ENCODE results near the gene TGFBR3. TPM values are rescaled to one million over a fixed set of nuclear protein-coding genes. Genes with fewer than 3 reads are reported as not detected.

The TGFBR3 gene
- total RNA-seq, 1 experiment from 2014 or later: 14.5 TPM

DNA sequence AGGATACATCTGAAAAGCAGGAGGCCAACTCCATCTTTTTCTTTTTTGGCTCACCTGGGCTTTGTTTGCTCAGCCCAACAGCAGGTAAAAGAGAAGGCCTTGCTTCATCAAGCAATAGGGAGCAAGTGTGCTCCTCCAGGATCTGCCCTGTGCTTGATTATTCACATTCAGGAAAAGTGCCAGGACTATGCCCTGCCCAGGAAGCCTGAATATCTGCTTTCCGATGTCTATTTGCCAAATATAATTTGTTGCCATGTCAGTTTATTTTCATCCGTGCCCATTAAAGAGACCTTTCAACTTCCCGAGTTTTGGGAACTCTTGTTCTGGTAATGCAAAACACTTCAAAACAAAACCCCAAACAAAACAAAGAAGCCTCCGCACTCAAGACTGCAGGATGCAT is 200.0 kb downstream of the TGFBR3 start:
- Histone ChIP-seq H3K4me3 (ENCODE audit: low read depth in 2 of 2, low read length in 2 of 2) (no peak overlapping the region), H3K4me1 (ENCODE audit: control insufficient read depth, insufficient read depth, low read length) (no peaks in the 10 kb centered on the region), H3K27ac (ENCODE audit: low read length) (no peak overlapping the region), H3K27me3 (ENCODE audit: control insufficient read depth, insufficient read depth, low read length) (no peaks in the 10 kb centered on the region), H3K36me3 (ENCODE audit: control insufficient read depth, insufficient read depth, low read length) (no peaks in the 10 kb centered on the region), H3K9me3 (ENCODE audit: control insufficient read depth, insufficient read depth, low read depth, low read length) (no peaks in the 10 kb centered on the region)
- CTCF ChIA-PET: no interaction called here
- in situ Hi-C loops (cut with HindIII; ENCODE audit: low pct_unique_long_range_greater_than_20kb, low sequenced_read_pairs): no loop called here
- BruUV-seq (replicated peaks): no TSS peak
- DNase-seq (ENCODE audit: low read depth, low spot score): no peak
- TF ChIP-seq REST (IDR thresholded peaks at IDR 0.05; ENCODE audit: insufficient read depth in 1 of 2, low read depth in 2 of 2, low read length in 1 of 2) (no peak), TCF7L2 (IDR thresholded peaks at IDR 0.05; ENCODE audit: low read depth, low read length) (no peak), SIN3A (IDR thresholded peaks at IDR 0.05; ENCODE audit: borderline replicate concordance, insufficient read depth, low read depth, low read length) (no peak), POLR2AphosphoS5 (IDR thresholded peaks at IDR 0.05; ENCODE audit: low read depth, low read length) (no peak)
- TF ChIP-seq, protein P1, sequence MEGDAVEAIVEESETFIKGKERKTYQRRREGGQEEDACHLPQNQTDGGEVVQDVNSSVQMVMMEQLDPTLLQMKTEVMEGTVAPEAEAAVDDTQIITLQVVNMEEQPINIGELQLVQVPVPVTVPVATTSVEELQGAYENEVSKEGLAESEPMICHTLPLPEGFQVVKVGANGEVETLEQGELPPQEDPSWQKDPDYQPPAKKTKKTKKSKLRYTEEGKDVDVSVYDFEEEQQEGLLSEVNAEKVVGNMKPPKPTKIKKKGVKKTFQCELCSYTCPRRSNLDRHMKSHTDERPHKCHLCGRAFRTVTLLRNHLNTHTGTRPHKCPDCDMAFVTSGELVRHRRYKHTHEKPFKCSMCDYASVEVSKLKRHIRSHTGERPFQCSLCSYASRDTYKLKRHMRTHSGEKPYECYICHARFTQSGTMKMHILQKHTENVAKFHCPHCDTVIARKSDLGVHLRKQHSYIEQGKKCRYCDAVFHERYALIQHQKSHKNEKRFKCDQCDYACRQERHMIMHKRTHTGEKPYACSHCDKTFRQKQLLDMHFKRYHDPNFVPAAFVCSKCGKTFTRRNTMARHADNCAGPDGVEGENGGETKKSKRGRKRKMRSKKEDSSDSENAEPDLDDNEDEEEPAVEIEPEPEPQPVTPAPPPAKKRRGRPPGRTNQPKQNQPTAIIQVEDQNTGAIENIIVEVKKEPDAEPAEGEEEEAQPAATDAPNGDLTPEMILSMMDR (IDR thresholded peaks at IDR 0.05): no peak
- intact Hi-C loops (cut with micrococcal nuclease; ENCODE audit: unreplicated experiment): no loop called here
- no peak for ATAC-seq
- POLR2A ChIA-PET: no interaction called here

DNA sequence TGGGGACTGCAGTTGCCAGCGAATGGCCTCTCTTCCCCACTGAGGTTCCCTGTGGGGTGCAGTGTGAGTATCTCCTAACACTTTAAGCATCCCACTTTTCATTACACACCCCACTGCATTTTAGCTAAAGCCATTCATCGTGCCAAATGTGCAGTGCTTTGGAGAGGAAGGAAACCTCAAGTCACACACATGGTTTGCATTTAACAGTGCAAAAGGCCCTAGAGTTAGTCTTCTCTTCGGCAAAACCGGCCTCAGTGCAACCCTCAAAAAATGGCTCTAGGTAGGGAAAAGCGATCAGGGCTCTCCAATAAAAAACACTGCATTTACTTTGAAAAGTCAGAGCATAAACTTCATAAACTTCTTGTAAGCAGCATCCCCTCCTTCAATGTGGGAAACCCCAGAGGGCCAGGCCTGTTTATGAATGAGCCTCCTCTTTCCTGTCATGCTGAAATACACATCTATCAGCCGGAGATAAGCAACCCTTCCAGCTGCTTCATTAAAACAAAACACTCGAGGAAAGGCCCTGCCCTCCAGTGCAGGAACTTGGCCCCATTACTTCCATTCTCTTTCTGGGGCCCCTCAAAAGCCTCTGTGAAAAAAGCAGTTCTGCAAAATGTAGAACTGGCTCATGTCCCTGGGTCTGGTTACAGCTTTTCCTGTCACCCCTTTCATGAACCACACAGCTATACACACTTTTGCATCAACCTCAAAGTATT is 201.3 kb downstream of the TGFBR3 start:
- Histone ChIP-seq H3K27ac (ENCODE audit: low read length) (no peak overlapping the region), H3K9me3 (ENCODE audit: control insufficient read depth, insufficient read depth, low read depth, low read length) (no peaks in the 10 kb centered on the region), H3K36me3 (ENCODE audit: control insufficient read depth, insufficient read depth, low read length) (no peaks in the 10 kb centered on the region), H3K27me3 (ENCODE audit: control insufficient read depth, insufficient read depth, low read length) (no peaks in the 10 kb centered on the region), H3K4me3 (ENCODE audit: low read depth in 2 of 2, low read length in 2 of 2) (no peak overlapping the region), H3K4me1 (ENCODE audit: control insufficient read depth, insufficient read depth, low read length) (no peaks in the 10 kb centered on the region)
- no peak for TF ChIP-seq SIN3A (IDR thresholded peaks at IDR 0.05; ENCODE audit: borderline replicate concordance, insufficient read depth, low read depth, low read length)
- TF ChIP-seq REST (IDR thresholded peaks at IDR 0.05; ENCODE audit: insufficient read depth in 1 of 2, low read depth in 2 of 2, low read length in 1 of 2): no peak
- TF ChIP-seq TCF7L2 (IDR thresholded peaks at IDR 0.05; ENCODE audit: low read depth, low read length): no peak
- no peak for TF ChIP-seq POLR2AphosphoS5 (IDR thresholded peaks at IDR 0.05; ENCODE audit: low read depth, low read length)
- TF ChIP-seq, protein P1 (IDR thresholded peaks at IDR 0.05): no peak
- ATAC-seq (no peak), DNase-seq (ENCODE audit: low read depth, low spot score) (no peak)
- no TSS peak for BruUV-seq (replicated peaks)
- intact Hi-C loops (cut with micrococcal nuclease; ENCODE audit: unreplicated experiment): no loop called here
- ChIA-PET POLR2A (no interaction called here), CTCF (no interaction called here)
- in situ Hi-C loops (cut with HindIII; ENCODE audit: low pct_unique_long_range_greater_than_20kb, low sequenced_read_pairs): no loop called here

Measured in Panc1 (cell line).